HUES6 (cell line): ENCODE measurements around the gene WAS.

Source experiments
- H3K27ac ChIP-seq: 2 replicates; pipeline ENCODE4 v1.7.0; 2013; ENCODE audit warnings: low read depth, mild to moderate bottlenecking, low read length, inconsistent platforms
- H3K27me3 ChIP-seq: 2 replicates; pipeline ENCODE4 v1.6.1; 2013; ENCODE audit warnings: low read length; ENCODE audit not compliant: control insufficient read depth, insufficient read depth
- H3K36me3 ChIP-seq: 2 replicates; pipeline ENCODE4 v1.6.1; 2013; ENCODE audit warnings: low read length; ENCODE audit not compliant: control insufficient read depth, insufficient read depth
- H3K4me1 ChIP-seq: 2 replicates; pipeline ENCODE4 v1.6.1; 2013; ENCODE audit warnings: low read length; ENCODE audit not compliant: control insufficient read depth, insufficient read depth
- H3K4me3 ChIP-seq: 2 replicates; pipeline ENCODE4 v1.5.1; 2013; ENCODE audit warnings: low read depth, low read length
- H3K9ac ChIP-seq: one replicate; pipeline ENCODE4 v1.6.1; 2013; ENCODE audit warnings: mild to moderate bottlenecking, low read length
- H3K9me3 ChIP-seq: 2 replicates; pipeline ENCODE4 v1.6.1; 2013; ENCODE audit warnings: low read depth, low read length; ENCODE audit not compliant: control insufficient read depth, insufficient read depth

WAS gene

DNA sequence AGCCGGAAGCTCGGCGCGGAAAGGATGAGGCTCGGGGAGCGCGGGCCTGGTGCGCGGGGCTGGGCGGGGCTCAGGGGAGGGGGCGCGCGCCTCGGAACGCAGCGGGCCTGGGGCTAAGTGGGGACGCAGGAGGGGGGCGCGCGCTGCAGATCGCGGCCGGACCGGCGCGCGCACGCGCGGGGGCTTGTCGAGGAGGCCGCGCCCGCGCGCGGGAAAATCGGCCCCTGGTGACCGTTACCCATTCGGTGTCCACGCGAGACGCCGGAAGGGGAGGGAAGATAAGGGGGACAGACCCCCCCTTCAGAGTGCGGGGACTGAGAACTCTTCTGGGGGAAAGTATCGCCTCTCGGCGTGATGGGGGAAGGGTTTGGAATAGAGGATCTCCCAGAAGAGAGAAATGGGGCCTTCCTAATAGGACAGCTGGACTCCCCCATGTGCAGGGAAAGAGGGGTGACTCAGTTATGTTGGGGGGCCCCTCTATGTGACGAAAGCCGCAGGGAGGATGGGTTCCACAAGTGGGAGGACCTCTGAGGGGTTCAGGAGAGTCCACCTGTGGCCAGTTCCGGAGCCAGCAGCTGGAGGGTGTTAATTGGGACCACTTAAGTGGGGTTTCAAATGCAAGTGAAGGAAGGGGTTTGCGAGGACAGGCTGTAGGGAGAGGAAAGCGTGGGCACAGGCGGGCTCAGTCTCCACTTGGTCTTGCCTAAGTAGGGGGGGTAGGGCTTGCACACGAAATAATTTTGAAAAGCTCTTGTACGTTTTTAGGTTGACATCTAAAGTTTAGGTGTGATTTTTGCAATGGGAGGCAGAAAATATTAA lies 13.5 kb downstream of the WAS start:
- Histone ChIP-seq H3K9me3 (peaks cover 24% of the 10 kb centered on the region; the same call in 1 of the 2 replicates), H3K4me1 (peaks cover 29% of the 10 kb centered on the region), H3K27ac (peak overlapping the region; percentile 59; the same call in 1 of the 2 replicates), H3K9ac (peak overlapping the region; percentile 71), H3K36me3 (peaks cover 28% of the 10 kb centered on the region), H3K27me3 (peaks cover 8% of the 10 kb centered on the region; the same call in 1 of the 2 replicates), H3K4me3 (peak overlapping the region; percentile 73)

- Histone ChIP-seq H3K36me3 (peaks cover 40% of the 10 kb centered on the region), H3K27me3 (peaks cover 8% of the 10 kb centered on the region; the same call in 1 of the 2 replicates), H3K4me3 (peak overlapping the region; percentile 73; the same call in 1 of the 2 replicates), H3K27ac (no peak overlapping the region; the same call in 1 of the 2 replicates), H3K9ac (no peak overlapping the region), H3K9me3 (peaks cover 24% of the 10 kb centered on the region; the same call in 1 of the 2 replicates), H3K4me1 (peaks cover 27% of the 10 kb centered on the region)
Observed at GRCh38 chrX:48698306-48698705, 14.7 kb downstream of the WAS start.

- Histone ChIP-seq H3K9ac (no peak overlapping the region), H3K36me3 (peaks cover 52% of the 10 kb centered on the region), H3K27ac (no peak overlapping the region), H3K4me3 (no peak overlapping the region), H3K27me3 (0 out of 2 replicates have a peak, but pooled peaks cover 3% of the 10 kb centered on the region), H3K9me3 (peaks cover 24% of the 10 kb centered on the region; the same call in 1 of the 2 replicates), H3K4me1 (peaks cover 21% of the 10 kb centered on the region)
Observed at GRCh38 chrX:48700246-48700645, 16.6 kb downstream of the WAS start.

- Histone ChIP-seq H3K36me3 (peaks cover 60% of the 10 kb centered on the region), H3K9me3 (peaks cover 21% of the 10 kb centered on the region; the same call in 1 of the 2 replicates), H3K27ac (no peak overlapping the region), H3K27me3 (no peaks in the 10 kb centered on the region), H3K9ac (no peak overlapping the region), H3K4me1 (peaks cover 14% of the 10 kb centered on the region), H3K4me3 (no peak overlapping the region)
Observed at GRCh38 chrX:48700951-48701653, 17.5 kb downstream of the WAS start.

- Histone ChIP-seq H3K36me3 (peaks cover 67% of the 10 kb centered on the region), H3K9me3 (peaks cover 18% of the 10 kb centered on the region; the same call in 1 of the 2 replicates), H3K27me3 (no peaks in the 10 kb centered on the region), H3K27ac (no peak overlapping the region), H3K9ac (no peak overlapping the region), H3K4me3 (no peak overlapping the region), H3K4me1 (peaks cover 14% of the 10 kb centered on the region)
Observed at GRCh38 chrX:48702032-48702431, 18.4 kb downstream of the WAS start.

DNA sequence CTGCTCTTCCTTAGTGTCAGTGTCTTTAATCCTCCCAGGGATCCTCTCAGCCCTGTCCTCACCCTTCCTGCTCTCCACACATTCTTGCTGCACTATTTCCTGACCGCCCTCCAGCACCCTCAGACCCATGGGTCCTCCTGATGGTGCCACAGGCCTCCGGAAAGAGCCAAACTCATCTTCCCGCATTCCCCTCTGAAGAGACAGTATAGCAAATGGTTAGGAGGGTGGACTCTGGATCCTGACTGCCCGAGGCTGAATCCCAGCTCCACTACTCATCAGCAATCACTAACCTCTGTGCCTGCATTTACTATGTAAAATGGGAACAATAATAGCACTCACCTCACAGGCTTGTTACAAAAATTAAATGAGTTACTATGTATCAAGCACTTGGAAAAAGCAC lies 19.1 kb downstream of the WAS start:
- Histone ChIP-seq H3K4me1 (peaks cover 14% of the 10 kb centered on the region), H3K36me3 (peaks cover 73% of the 10 kb centered on the region)

DNA sequence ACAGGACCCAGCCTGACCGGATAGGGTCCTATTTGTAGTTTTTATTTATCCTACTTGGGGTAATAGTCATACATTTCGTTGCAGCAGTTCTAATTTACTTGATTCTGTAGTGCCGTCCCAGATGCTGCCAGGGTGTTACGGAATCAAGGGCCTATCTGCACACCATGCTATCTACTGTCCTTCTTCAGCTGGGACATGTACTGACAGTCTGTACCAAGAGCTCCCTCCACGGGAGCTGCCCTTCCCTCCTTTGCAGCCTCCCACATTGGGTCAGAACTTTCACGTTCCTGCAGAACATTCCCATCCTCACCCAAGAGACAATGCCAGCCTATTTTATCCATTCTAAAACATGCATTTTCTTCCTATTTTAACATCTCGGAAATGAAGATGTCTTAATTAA lies 19.6 kb downstream of the WAS start:
- no peak overlapping the region for H3K4me3 ChIP-seq
- no peaks in the 10 kb centered on the region for H3K27me3 ChIP-seq
- H3K27ac ChIP-seq, result no peak overlapping the region
- H3K36me3 ChIP-seq, result peaks cover 76% of the 10 kb centered on the region
- H3K9ac ChIP-seq, result no peak overlapping the region
- peaks cover 22% of the 10 kb centered on the region; the same call in 1 of the 2 replicates for H3K9me3 ChIP-seq
- H3K4me1 ChIP-seq, result peaks cover 9% of the 10 kb centered on the region

More for the DNA sequence above, 19.1 kb downstream of the WAS start:
- Histone ChIP-seq H3K9ac (no peak overlapping the region), H3K27me3 (no peaks in the 10 kb centered on the region), H3K4me3 (no peak overlapping the region), H3K27ac (no peak overlapping the region), H3K9me3 (peaks cover 18% of the 10 kb centered on the region; the same call in 1 of the 2 replicates)

- peaks cover 28% of the 10 kb centered on the region; the same call in 1 of the 2 replicates for H3K9me3 ChIP-seq
- H3K27ac ChIP-seq, result no peak overlapping the region
- H3K4me1 ChIP-seq, result peaks cover 3% of the 10 kb centered on the region; the same call in 1 of the 2 replicates
- no peaks in the 10 kb centered on the region for H3K27me3 ChIP-seq
- no peak overlapping the region for H3K9ac ChIP-seq
- peaks cover 76% of the 10 kb centered on the region for H3K36me3 ChIP-seq
- H3K4me3 ChIP-seq, result no peak overlapping the region
Observed at GRCh38 chrX:48703642-48704481, 20.3 kb downstream of the WAS start.

DNA sequence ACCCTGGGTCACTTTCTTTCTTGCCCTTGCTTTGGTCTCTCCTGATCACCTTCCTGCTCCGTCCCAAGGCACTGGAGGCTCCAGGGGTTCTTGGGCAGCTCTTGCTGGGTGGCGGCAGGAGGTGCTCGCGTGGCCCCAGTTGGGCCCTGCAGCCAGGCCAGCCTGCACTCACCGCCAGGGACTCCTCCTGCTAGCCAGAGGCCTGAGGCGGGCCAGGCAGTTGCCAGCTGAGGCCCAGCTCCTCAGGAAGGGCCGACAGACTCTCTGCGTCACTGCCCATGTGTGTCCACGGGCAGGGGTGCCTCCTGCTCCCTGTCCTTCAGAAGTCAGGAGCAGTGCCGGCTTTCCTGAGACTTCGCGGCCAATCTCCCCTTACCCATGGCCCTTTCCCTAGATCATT lies 22.3 kb downstream of the WAS start:
- no peak overlapping the region for H3K27ac ChIP-seq
- H3K27me3 ChIP-seq, result no peaks in the 10 kb centered on the region
- peaks cover 25% of the 10 kb centered on the region; the same call in 1 of the 2 replicates for H3K9me3 ChIP-seq
- no peak overlapping the region for H3K4me3 ChIP-seq
- H3K9ac ChIP-seq, result no peak overlapping the region
- H3K4me1 ChIP-seq, result no peaks in the 10 kb centered on the region
- peaks cover 61% of the 10 kb centered on the region for H3K36me3 ChIP-seq

- Histone ChIP-seq H3K27ac (no peak overlapping the region), H3K36me3 (peaks cover 30% of the 10 kb centered on the region)
Observed at GRCh38 chrX:48709522-48710112, 26.0 kb downstream of the WAS start.

More at GRCh38 chrX:48709522-48710112, 26.0 kb downstream of the WAS start:
- Histone ChIP-seq H3K27me3 (peaks cover 10% of the 10 kb centered on the region), H3K4me3 (no peak overlapping the region), H3K9me3 (peaks cover 24% of the 10 kb centered on the region; the same call in 1 of the 2 replicates), H3K4me1 (no peaks in the 10 kb centered on the region), H3K9ac (no peak overlapping the region)
